PFSK-1 (cell line): Measurements from ENCODE around the gene RNF214.

Experiments
- FOXP2 ChIP-seq: optimal IDR thresholded peaks from 2 replicates; pipeline ENCODE3; 2011; ENCODE audit warnings: borderline replicate concordance, control low read depth, inconsistent platforms; ENCODE audit not compliant: insufficient read depth; ENCODE audit errors: extremely low read length, extremely low read depth
- POLR2AphosphoS5 ChIP-seq: IDR thresholded peaks from 2 replicates; pipeline ENCODE4 v1.6.1; 2012; ENCODE audit warnings: low read depth, mild to moderate bottlenecking, control low read depth, low read length, moderate library complexity
- REST ChIP-seq, 2 experiments: IDR thresholded peaks; 2 replicates each; pipeline versions ENCODE4 v1.6.1 to v1.8.0; 2011 to 2012; ENCODE audit warnings: low read depth in 2 of 2, low read length in 2 of 2, control low read depth in 1 of 2, inconsistent platforms in 1 of 2, mild to moderate bottlenecking in 1 of 2, moderate library complexity in 1 of 2; ENCODE audit not compliant: insufficient read depth in 1 of 2
- SIN3A ChIP-seq: IDR thresholded peaks from 2 replicates; pipeline ENCODE4 v1.6.1; 2012; ENCODE audit warnings: mild to moderate bottlenecking, low read length, moderate library complexity, borderline replicate concordance; ENCODE audit not compliant: insufficient read depth
- TAF1 ChIP-seq: IDR thresholded peaks from 2 replicates; pipeline ENCODE4 v1.6.1; 2012; ENCODE audit warnings: low read length, control low read depth, borderline replicate concordance; ENCODE audit not compliant: insufficient read depth

The RNF214 gene

DNA sequence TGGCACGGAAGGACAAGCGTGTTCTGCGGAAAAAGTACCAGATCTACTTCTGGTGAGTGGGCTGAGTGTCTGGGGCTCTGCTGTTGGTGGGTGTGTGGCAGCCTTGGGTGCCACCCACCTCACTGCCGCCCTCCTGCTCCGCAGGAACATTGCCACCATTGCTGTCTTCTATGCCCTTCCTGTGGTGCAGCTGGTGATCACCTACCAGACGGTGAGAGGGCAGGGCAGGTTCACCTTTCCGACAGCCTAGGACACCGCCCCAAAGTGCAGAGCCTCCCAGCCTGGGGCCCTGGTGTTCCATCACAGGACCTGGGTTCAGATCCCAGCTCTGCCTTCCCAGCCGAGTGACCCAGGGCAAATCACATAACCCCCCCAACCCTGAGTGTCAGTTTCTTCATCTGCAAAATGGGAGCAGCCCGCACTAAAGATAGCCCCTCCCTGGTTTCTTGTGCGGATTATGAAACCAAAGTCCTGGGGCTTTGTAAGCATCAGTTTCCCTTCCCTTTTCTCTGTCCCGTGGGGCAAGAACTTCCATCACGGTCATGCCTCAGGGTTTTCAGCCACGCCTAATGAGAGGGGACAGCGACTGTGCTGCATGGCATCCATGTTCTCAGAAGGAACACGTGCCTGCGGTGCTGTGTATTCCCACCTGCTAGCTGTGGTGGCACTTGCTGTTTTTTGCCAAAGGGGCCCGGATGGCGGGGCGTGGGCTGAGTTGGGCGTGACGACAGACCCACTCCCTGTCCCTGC is 43.1 kb upstream of the RNF214 start:
- no peak for TF ChIP-seq TAF1
- no peak for TF ChIP-seq SIN3A
- no peak for TF ChIP-seq POLR2AphosphoS5
- TF ChIP-seq FOXP2 = no peak
- no peak for TF ChIP-seq REST (IDR thresholded peaks at IDR 0.05; ENCODE audit: insufficient read depth in 1 of 2, low read depth in 2 of 2, low read length in 2 of 2)

DNA sequence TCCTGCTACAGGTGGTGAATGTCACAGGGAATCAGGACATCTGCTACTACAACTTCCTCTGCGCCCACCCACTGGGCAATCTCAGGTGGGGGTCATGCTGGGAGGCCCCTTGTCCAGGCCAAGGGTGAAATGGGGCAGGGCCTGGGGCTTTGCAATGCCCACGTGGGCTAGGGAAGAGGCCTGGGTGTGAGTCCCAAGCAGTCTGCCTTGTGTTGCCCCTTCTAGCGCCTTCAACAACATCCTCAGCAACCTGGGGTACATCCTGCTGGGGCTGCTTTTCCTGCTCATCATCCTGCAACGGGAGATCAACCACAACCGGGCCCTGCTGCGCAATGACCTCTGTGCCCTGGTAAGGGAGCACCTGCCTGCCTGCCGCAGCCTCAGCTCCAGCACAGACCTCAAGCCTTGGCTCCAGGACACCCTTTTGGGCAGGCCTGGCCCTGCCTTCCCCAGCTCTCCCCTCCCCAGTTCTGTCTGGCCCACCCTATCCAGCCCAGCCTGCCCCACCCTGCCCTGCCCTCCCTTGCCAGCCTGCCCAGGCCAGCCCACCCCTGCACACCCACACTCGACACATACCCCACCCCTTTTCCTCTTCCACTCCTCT is 42.4 kb upstream of the RNF214 start:
- TF ChIP-seq TAF1 = no peak
- TF ChIP-seq POLR2AphosphoS5 = no peak
- TF ChIP-seq SIN3A = no peak
- TF ChIP-seq REST (IDR thresholded peaks at IDR 0.05; ENCODE audit: insufficient read depth in 1 of 2, low read depth in 2 of 2, low read length in 2 of 2) = no peak
- TF ChIP-seq FOXP2 = no peak

DNA sequence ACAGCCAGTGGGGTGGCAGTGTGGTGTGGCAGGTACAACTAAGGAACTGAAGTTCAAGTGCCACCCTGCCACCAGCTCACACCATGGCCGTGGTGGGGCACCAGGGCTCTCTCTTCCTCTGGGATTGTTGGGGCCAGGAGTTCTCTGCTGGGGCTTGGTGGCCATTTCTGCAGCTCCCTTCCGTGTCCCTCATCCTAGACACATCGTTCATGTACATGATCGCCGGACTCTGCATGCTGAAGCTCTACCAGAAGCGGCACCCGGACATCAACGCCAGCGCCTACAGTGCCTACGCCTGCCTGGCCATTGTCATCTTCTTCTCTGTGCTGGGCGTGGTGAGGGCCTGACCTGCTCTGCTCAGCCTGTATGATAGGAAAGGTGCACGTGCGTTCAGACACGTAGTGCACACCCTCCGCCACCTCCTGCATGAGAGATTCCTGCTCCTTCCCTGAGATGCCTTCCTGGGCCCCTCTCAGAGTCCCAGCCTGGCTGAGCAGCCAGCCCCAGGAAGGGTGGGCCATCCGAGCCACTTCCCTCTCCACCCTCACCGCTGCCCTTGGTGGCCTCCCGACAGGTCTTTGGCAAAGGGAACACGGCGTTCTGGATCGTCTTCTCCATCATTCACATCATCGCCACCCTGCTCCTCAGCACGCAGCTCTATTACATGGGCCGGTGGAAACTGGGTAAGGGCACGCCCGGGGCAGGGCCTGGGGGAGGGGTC is 40.6 kb upstream of the RNF214 start:
- TF ChIP-seq REST (IDR thresholded peaks at IDR 0.05; ENCODE audit: insufficient read depth in 1 of 2, low read depth in 2 of 2, low read length in 2 of 2) = no peak
- no peak for TF ChIP-seq TAF1

DNA sequence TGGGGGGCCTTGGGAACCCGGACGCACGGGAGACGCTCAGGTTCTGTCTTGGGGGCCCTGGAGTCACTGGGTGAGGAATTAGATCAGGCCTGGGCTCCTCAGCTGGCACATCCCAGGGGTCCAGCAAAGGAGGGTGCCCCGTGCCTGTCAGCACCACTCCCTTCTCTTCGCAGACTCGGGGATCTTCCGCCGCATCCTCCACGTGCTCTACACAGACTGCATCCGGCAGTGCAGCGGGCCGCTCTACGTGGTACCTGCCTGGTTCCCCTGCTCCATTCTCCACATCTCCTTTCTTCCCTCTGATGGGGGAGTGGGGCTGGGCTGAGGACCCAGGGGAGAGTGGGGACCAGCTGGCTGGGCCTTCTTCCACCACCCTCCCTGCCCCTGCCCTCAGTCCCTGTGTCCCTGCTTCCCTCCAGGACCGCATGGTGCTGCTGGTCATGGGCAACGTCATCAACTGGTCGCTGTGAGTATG is 40.0 kb upstream of the RNF214 start:
- TF ChIP-seq TAF1 (no peak), SIN3A (no peak), POLR2AphosphoS5 (no peak), FOXP2 (no peak), REST (IDR thresholded peaks at IDR 0.05; ENCODE audit: insufficient read depth in 1 of 2, low read depth in 2 of 2, low read length in 2 of 2) (no peak)
